HepG2 (cell line): Measurements from ENCODE around the gene MACROD2. TPM values are rescaled to one million over a fixed set of nuclear protein-coding genes. Genes with fewer than 3 reads are reported as not detected.

Experiments used
- ATAC-seq: fragments of 200-7000 bp; cut with Tn5 transposase; 3 replicates; pipeline ENCODE4 v1.9.1; 2020; ENCODE audit warnings: mild to moderate bottlenecking, moderate library complexity
- BruUV-seq: library from RNA; stranded (reverse); fragments of 400-500 nt; replicated peaks from 2 replicates; lab custom pipeline; 2021; lab: Mats Ljungman, UMichigan
- CTCF ChIA-PET: fragments of 300-600 bp; formaldehyde crosslinking; extraction: SDS; loops from one replicate; lab custom pipeline; 2021; ENCODE audit warnings: low total read pairs, inconsistent platforms, low intra/inter-chr PET ratio; lab: Yijun Ruan, JAX
- POLR2A ChIA-PET: fragments of 350-600 bp; sonication (Branson Sonifier 250); formaldehyde crosslinking; loops from one replicate; lab custom pipeline; 2020; ENCODE audit warnings: antibody characterized with exemption, inconsistent platforms; lab: Yijun Ruan, JAX
- DNase-seq: peaks from one replicate; pipeline ENCODE4 v3.0.0-alpha.2; 2015; ENCODE audit warnings: low spot score
- FAIRE-seq: peaks from 3 replicates; lab custom pipeline; 2011; peaks lifted over from hg19 to GRCh38; lab: Jason Lieb, UNC
- H2AFZ ChIP-seq: one replicate; pipeline ENCODE4 v1.6.1; 2011; ENCODE audit warnings: low read length, inconsistent platforms
- H3K27ac ChIP-seq: fragments of 300-600 bp; 3 replicates; pipeline ENCODE4 v1.8.0; 2011; ENCODE audit warnings: mixed run types, mild to moderate bottlenecking, mixed read lengths, low read length, inconsistent platforms; ENCODE audit not compliant: insufficient read depth; ENCODE audit errors: extremely low read length
- H3K27me3 ChIP-seq, 2 experiments: fragments of 200-600 bp in 1 of 2; 2 replicates in 1 of 2; 3 replicates in 1 of 2; pipeline versions ENCODE4 v1.6.0 to v1.8.0; 2011; ENCODE audit warnings: low read length in 2 of 2, mild to moderate bottlenecking in 2 of 2, moderate library complexity in 2 of 2, inconsistent platforms in 1 of 2; ENCODE audit not compliant: insufficient read depth in 2 of 2, control insufficient read depth in 1 of 2
- H3K36me3 ChIP-seq, 2 experiments: fragments of 200-600 bp in 1 of 2; replicated peaks in 1 of 2; 2 replicates in 1 of 2; 3 replicates in 1 of 2; pipeline versions ENCODE4 v1.5.1 to v1.8.0; 2011; ENCODE audit warnings: low read length in 2 of 2, inconsistent platforms in 1 of 2; ENCODE audit not compliant: insufficient read depth in 2 of 2, control insufficient read depth in 1 of 2
- H3K4me1 ChIP-seq: 2 replicates; pipeline ENCODE4 v1.5.1; 2012; ENCODE audit warnings: low read length, inconsistent platforms; ENCODE audit not compliant: insufficient read depth
- H3K4me2 ChIP-seq: 2 replicates; pipeline ENCODE4 v1.6.0; 2011; ENCODE audit warnings: low read depth, low read length, inconsistent platforms
- H3K4me3 ChIP-seq, 3 experiments: fragments of 200-600 bp in 1 of 3; sonication (generic), shearing (Covaris generic) in 1 of 3; replicated peaks in 1 of 3; 2 replicates each; pipeline ENCODE4 v1.5.1; 2011 to 2016; ENCODE audit warnings: low read length in 3 of 3, inconsistent platforms in 2 of 3, low read depth in 2 of 3, mild to moderate bottlenecking in 2 of 3, control low read depth in 1 of 3, mixed read lengths in 1 of 3; ENCODE audit not compliant: insufficient read depth in 1 of 3
- H3K79me2 ChIP-seq: one replicate; pipeline ENCODE4 v1.6.1; 2011; ENCODE audit warnings: low read length, inconsistent platforms; ENCODE audit not compliant: insufficient read depth
- H3K9ac ChIP-seq: 2 replicates; pipeline ENCODE4 v1.6.0; 2011; ENCODE audit warnings: mild to moderate bottlenecking, low read depth, low read length, inconsistent platforms; ENCODE audit not compliant: insufficient read depth
- H3K9me3 ChIP-seq: 2 replicates; pipeline ENCODE4 v1.5.1; 2012; ENCODE audit warnings: mild to moderate bottlenecking, low read length
- H4K20me1 ChIP-seq: 2 replicates; pipeline ENCODE4 v1.6.0; 2011; ENCODE audit warnings: inconsistent platforms, mild to moderate bottlenecking, low read length, moderate library complexity; ENCODE audit not compliant: insufficient read depth
- DNMT1 ChIP-seq: sonication (generic); formaldehyde crosslinking; IDR thresholded peaks from 2 replicates; pipeline ENCODE4 v1.5.1; 2020; ENCODE audit warnings: mild to moderate bottlenecking, missing genetic modification reagents
- ESRRA ChIP-seq: sonication (generic); formaldehyde crosslinking; IDR thresholded peaks from 2 replicates; pipeline ENCODE4 v1.5.1; 2020; ENCODE audit warnings: mild to moderate bottlenecking, low read depth, missing genetic modification reagents
- MED1 ChIP-seq: sonication (generic); formaldehyde crosslinking; IDR thresholded peaks from 2 replicates; pipeline ENCODE4 v1.4.0; 2020; ENCODE audit warnings: missing genetic modification reagents
- NFE2 ChIP-seq: sonication (generic); formaldehyde crosslinking; IDR thresholded peaks from 2 replicates; pipeline ENCODE4 v1.4.0; 2020; ENCODE audit warnings: missing genetic modification reagents
- RFX3 ChIP-seq: IDR thresholded peaks from 2 replicates; pipeline ENCODE4 v1.6.1; 2016; ENCODE audit warnings: missing biosample characterization, missing genetic modification reagents
- SAP130 ChIP-seq: IDR thresholded peaks from 2 replicates; pipeline ENCODE4 v1.6.1; 2016; ENCODE audit warnings: low read depth
- SRY ChIP-seq: sonication (generic); formaldehyde crosslinking; IDR thresholded peaks from 2 replicates; pipeline ENCODE4 v1.8.0; 2022; ENCODE audit warnings: mild to moderate bottlenecking, missing genetic modification reagents
- ZNF292 ChIP-seq: sonication (generic); formaldehyde crosslinking; IDR thresholded peaks from 2 replicates; pipeline ENCODE4 v1.8.1; 2022; ENCODE audit warnings: mild to moderate bottlenecking, low read depth, missing genetic modification reagents, borderline replicate concordance
- ZSCAN12 ChIP-seq: sonication (generic); formaldehyde crosslinking; IDR thresholded peaks from 2 replicates; pipeline ENCODE4 v1.9.0; 2021; ENCODE audit warnings: mild to moderate bottlenecking, missing genetic modification reagents
- WGBS: methylation state at CpG from one replicate; pipeline ENCODE4 v1.1.6; 2017; ENCODE audit warnings: low lambda C conversion rate; 5-methylcytosine and 5-hydroxymethylcytosine counted together
- in situ Hi-C: cut with HindIII; loops from 2 replicates; pipeline ENCODE4 v1.10.0; 2017; ENCODE audit warnings: low pct_unique_long_range_greater_than_20kb; ENCODE audit not compliant: extremely low pct_ligation_motif_present
- intact Hi-C: fragments of 100-400 bp; cut with micrococcal nuclease; formaldehyde crosslinking; loops from one replicate; pipeline ENCODE4 v1.10.0; 2022; ENCODE audit not compliant: unreplicated experiment
- polyA plus RNA-seq, 8 experiments: library from polyadenylated mRNA; depleted of rRNA in 3 of 8; stranded (reverse) in 7 of 8; unstranded in 1 of 8; fragments of >200 nt; fragmentation: Illumina TruSeq in 4 of 8; extraction: Trizol in 4 of 8; gene quantifications; 2 replicates each; pipeline versions ENCODE4 v1.2.1 to v1.2.3, GENCODE V29; 2011 to 2016; ENCODE audit warnings: low read depth in 4 of 8, missing spikeins in 1 of 8, mixed read lengths in 1 of 8; ENCODE audit not compliant: insufficient read depth in 1 of 8
- total RNA-seq, 5 experiments: library from RNA; depleted of rRNA; stranded (reverse); fragments of >200 nt; fragmentation: Illumina TruSeq; extraction: Trizol; gene quantifications; 2 replicates each; pipeline ENCODE4 v1.2.3, GENCODE V29; 2016; ENCODE audit warnings: low read depth in 1 of 5
- TF ChIP-seq, protein P1 (sequence below): sonication (generic); formaldehyde crosslinking; IDR thresholded peaks from 2 replicates; pipeline ENCODE4 v1.5.0; 2020; ENCODE audit warnings: mild to moderate bottlenecking, missing genetic modification reagents
- TF ChIP-seq, protein P2 (sequence below): IDR thresholded peaks from 2 replicates; pipeline ENCODE4 v1.6.1; 2016; ENCODE audit warnings: low read depth, borderline replicate concordance
- TF ChIP-seq, protein P3 (sequence below): sonication (generic); formaldehyde crosslinking; IDR thresholded peaks from 2 replicates; pipeline ENCODE4 v1.5.1; 2020; ENCODE audit warnings: mild to moderate bottlenecking, missing genetic modification reagents, moderate library complexity
- TF ChIP-seq, protein P4 (sequence below): sonication (generic); formaldehyde crosslinking; IDR thresholded peaks from 2 replicates; pipeline ENCODE4 v1.9.0; 2022; ENCODE audit warnings: low read depth, missing genetic modification reagents

Gene MACROD2
- total and polyA plus RNA-seq, 2 of the 13 experiments (the other 11 are each of a cell fraction or from before 2014, with no cell fraction given) = 0.13 to 0.51 TPM

DNA sequence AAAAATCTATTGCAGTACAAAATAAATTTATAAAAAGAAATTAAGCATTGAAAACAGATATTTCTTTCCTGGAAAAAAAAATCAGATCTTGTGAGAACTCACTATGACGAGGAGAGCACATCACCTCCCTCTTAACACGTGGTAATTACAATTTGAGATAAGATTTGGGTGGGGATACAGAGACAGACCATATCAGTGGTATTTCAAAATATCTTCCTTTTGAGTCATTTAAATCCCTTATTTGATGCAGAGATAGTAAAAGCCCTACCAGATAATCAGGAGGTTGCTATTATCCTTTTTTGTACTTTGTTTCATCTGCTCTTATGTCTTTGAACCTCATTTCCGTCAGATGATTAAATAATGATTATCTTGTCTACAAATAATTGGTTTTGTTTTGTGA, 1777.5 kb downstream of the MACROD2 start:
- Histone ChIP-seq H3K36me3 (no peaks in the 10 kb centered on the region), H2AFZ (no peak overlapping the region), H3K4me2 (no peak overlapping the region), H4K20me1 (no peaks in the 10 kb centered on the region), H3K27ac (no peak overlapping the region), H3K9ac (no peak overlapping the region), H3K9me3 (peaks cover 52% of the 10 kb centered on the region), H3K79me2 (no peaks in the 10 kb centered on the region), H3K4me3 (no peak overlapping the region), H3K4me1 (no peaks in the 10 kb centered on the region), H3K27me3 (no peaks in the 10 kb centered on the region)
- FAIRE-seq (no peak), DNase-seq (no peak), ATAC-seq (no peak)
- in situ Hi-C loops = no loop called here
- ChIA-PET POLR2A (no interaction called here), CTCF (no interaction called here)
- intact Hi-C loops = no loop called here
- no TSS peak for BruUV-seq
- 6% methylated on average over 3 of the region's 3 CpGs for WGBS
- no peak for TF ChIP-seq DNMT1 (CRISPR knock-in tag)
- no peak for TF ChIP-seq SRY (CRISPR knock-in tag)
- TF ChIP-seq ZSCAN12 (CRISPR knock-in tag) = no peak
- no peak for TF ChIP-seq ESRRA (CRISPR knock-in tag)
- no peak for TF ChIP-seq NFE2 (CRISPR knock-in tag)
- TF ChIP-seq SAP130 (CRISPR knock-in tag) = no peak
- TF ChIP-seq, protein P1, sequence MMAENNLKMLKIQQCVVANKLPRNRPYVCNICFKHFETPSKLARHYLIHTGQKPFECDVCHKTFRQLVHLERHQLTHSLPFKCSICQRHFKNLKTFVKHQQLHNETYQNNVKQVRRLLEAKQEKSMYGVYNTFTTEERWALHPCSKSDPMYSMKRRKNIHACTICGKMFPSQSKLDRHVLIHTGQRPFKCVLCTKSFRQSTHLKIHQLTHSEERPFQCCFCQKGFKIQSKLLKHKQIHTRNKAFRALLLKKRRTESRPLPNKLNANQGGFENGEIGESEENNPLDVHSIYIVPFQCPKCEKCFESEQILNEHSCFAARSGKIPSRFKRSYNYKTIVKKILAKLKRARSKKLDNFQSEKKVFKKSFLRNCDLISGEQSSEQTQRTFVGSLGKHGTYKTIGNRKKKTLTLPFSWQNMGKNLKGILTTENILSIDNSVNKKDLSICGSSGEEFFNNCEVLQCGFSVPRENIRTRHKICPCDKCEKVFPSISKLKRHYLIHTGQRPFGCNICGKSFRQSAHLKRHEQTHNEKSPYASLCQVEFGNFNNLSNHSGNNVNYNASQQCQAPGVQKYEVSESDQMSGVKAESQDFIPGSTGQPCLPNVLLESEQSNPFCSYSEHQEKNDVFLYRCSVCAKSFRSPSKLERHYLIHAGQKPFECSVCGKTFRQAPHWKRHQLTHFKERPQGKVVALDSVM = no peak
- TF ChIP-seq, protein P2, sequence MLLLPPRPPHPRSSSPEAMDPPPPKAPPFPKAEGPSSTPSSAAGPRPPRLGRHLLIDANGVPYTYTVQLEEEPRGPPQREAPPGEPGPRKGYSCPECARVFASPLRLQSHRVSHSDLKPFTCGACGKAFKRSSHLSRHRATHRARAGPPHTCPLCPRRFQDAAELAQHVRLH (CRISPR knock-in tag) = no peak
- TF ChIP-seq ZNF292 (CRISPR knock-in tag) = no peak
- TF ChIP-seq, protein P3, sequence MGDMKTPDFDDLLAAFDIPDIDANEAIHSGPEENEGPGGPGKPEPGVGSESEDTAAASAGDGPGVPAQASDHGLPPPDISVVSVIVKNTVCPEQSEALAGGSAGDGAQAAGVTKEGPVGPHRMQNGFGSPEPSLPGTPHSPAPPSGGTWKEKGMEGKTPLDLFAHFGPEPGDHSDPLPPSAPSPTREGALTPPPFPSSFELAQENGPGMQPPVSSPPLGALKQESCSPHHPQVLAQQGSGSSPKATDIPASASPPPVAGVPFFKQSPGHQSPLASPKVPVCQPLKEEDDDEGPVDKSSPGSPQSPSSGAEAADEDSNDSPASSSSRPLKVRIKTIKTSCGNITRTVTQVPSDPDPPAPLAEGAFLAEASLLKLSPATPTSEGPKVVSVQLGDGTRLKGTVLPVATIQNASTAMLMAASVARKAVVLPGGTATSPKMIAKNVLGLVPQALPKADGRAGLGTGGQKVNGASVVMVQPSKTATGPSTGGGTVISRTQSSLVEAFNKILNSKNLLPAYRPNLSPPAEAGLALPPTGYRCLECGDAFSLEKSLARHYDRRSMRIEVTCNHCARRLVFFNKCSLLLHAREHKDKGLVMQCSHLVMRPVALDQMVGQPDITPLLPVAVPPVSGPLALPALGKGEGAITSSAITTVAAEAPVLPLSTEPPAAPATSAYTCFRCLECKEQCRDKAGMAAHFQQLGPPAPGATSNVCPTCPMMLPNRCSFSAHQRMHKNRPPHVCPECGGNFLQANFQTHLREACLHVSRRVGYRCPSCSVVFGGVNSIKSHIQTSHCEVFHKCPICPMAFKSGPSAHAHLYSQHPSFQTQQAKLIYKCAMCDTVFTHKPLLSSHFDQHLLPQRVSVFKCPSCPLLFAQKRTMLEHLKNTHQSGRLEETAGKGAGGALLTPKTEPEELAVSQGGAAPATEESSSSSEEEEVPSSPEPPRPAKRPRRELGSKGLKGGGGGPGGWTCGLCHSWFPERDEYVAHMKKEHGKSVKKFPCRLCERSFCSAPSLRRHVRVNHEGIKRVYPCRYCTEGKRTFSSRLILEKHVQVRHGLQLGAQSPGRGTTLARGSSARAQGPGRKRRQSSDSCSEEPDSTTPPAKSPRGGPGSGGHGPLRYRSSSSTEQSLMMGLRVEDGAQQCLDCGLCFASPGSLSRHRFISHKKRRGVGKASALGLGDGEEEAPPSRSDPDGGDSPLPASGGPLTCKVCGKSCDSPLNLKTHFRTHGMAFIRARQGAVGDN (CRISPR knock-in tag) = no peak
- TF ChIP-seq, protein P4, sequence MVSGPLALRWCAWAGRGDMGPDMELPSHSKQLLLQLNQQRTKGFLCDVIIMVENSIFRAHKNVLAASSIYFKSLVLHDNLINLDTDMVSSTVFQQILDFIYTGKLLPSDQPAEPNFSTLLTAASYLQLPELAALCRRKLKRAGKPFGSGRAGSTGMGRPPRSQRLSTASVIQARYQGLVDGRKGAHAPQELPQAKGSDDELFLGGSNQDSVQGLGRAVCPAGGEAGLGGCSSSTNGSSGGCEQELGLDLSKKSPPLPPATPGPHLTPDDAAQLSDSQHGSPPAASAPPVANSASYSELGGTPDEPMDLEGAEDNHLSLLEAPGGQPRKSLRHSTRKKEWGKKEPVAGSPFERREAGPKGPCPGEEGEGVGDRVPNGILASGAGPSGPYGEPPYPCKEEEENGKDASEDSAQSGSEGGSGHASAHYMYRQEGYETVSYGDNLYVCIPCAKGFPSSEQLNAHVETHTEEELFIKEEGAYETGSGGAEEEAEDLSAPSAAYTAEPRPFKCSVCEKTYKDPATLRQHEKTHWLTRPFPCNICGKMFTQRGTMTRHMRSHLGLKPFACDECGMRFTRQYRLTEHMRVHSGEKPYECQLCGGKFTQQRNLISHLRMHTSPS = no peak
- TF ChIP-seq MED1 (CRISPR knock-in tag) = no peak
- no peak for TF ChIP-seq RFX3 (CRISPR knock-in tag)
